ENCODE data around the gene FLYWCH2.

The FLYWCH2 gene

DNA sequence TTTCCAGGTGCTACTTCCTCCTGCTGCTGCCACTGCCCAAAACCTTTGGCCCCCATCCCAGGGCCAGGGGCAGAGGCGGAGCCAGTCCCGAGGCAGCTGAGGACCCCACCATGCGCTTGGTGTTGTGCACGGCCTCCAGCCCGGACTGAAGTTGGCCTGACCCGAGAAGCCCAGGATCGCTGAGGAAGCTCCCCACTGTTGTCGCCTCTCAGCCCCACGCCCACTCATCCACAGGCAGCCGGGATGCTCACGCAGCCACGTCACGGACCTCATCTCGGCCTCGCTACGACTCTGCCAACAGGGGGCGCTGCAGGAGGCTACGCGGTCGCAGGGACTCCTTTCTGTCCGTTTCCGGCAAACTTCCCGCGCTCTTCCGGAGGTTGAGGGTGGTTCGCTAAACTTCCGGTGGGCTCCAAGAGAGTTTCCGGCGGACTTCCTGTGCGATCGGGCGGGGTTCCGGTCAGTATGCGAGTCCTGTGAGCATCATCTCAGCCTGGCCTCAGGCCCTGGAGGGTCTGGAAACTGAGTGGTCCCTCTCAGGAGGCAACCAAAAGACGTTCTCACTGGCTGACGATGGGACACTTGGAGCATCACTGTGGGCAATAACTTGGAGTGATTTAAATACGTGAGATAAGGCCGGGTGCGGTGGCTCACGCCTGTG, 40.5 kb upstream of the FLYWCH2 start:
- Histone ChIP-seq H3K9ac (ENCODE audit: low read depth, low read length) (no peak overlapping the region), H3K9me3 (ENCODE audit: insufficient read depth, low read depth, low read length) (no peaks in the 10 kb centered on the region), H3K27me3 (ENCODE audit: insufficient read depth, low read length) (peaks cover 12% of the 10 kb centered on the region; the same call in 1 of the 2 replicates), H3K4me3 (ENCODE audit: low read length) (no peak overlapping the region), H3K4me1 (ENCODE audit: insufficient read depth, low read length) (no peaks in the 10 kb centered on the region; the same call in 1 of the 2 replicates), H3K36me3 (ENCODE audit: insufficient read depth, low read depth, low read length) (no peaks in the 10 kb centered on the region), H3K27ac (ENCODE audit: low read length) (no peak overlapping the region)

DNA sequence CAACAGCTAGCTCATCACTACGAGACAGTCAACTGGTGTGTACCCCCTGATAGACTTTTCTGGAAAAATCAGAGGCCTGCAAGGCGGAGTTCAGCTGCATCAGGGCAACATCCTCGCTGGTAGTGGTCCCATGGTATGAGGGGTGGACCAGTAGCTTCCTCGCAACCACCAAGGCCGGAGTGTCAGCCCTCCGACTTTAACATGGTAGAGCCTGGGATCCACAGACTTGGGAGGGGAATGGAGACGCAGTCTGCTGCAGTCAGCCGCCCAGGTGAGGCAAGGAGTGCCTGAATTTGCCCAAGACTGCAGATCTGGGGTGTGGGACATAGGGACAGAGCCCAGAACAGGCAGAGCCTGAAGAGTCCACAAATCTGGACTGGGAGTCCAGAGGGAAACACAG, 39.5 kb upstream of the FLYWCH2 start:
- Histone ChIP-seq H3K27me3 (ENCODE audit: insufficient read depth, low read length) (peaks cover 6% of the 10 kb centered on the region; the same call in 1 of the 2 replicates), H3K9me3 (ENCODE audit: insufficient read depth, low read depth, low read length) (no peaks in the 10 kb centered on the region), H3K9ac (ENCODE audit: low read depth, low read length) (no peak overlapping the region), H3K36me3 (ENCODE audit: insufficient read depth, low read depth, low read length) (no peaks in the 10 kb centered on the region), H3K4me1 (ENCODE audit: insufficient read depth, low read length) (no peaks in the 10 kb centered on the region; the same call in 1 of the 2 replicates), H3K27ac (ENCODE audit: low read length) (no peak overlapping the region), H3K4me3 (ENCODE audit: low read length) (no peak overlapping the region)

DNA sequence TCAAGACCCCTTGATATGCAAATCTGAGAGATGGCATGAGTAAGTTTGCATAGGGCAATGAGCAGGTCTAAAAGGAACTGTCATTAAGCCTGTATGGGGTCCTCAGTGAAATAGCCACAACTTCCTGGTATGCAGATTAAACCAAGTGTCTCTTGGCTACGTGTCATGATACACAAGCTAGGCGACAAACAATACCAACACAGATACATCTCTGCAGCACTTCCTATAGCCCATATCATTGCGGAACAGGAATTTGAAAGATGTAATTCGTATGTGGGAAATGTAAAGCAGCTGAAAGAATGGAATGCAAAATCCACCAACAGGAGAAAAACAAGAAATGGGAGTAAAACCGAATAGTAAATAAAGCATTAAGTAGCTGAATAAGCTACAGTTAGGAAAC, 37.9 kb upstream of the FLYWCH2 start:
- H3K27me3 ChIP-seq (ENCODE audit: insufficient read depth, low read length), result peaks cover 13% of the 10 kb centered on the region

DNA sequence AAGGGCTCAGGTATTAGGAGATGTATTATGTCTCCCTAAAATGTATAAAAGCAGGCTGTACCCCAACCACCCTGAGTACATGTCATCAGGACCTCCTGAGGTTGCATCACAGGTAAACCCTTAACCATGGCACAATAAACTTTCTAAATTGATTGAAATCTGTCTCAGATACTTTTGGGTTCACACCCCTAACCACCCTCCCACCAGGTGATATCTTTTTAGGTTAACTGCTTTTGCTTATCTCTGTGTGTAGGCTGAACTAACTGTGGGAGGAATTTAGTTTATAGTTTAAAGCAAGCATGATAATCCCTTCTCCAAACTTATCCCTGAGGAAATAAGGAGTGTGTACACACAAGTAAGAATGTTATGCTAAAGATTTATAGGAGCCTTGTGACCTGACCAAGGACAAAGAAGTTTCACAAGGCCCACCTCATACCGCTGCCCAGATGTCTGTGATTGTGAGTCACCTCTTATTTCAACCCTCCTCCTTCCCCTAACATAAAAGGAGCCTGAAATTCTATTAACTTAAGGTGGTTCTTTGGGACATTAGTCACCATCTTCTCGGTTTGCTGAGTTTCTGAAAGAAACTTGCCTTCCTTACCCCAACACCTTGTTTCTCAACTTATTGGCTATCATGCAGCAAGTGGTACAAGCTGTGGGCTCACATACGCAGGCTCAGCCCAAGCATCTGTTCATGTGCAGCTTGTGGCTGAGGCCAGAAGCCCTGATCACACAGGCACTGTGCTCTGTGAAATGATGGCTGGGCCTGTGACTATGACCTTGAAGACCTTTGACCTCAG, 36.3 kb upstream of the FLYWCH2 start:
- H3K27me3 ChIP-seq (ENCODE audit: insufficient read depth, low read length), result peaks cover 13% of the 10 kb centered on the region
- H3K36me3 ChIP-seq (ENCODE audit: insufficient read depth, low read depth, low read length), result no peaks in the 10 kb centered on the region
- H3K4me1 ChIP-seq (ENCODE audit: insufficient read depth, low read length), result no peaks in the 10 kb centered on the region; the same call in 1 of the 2 replicates
- H3K4me3 ChIP-seq (ENCODE audit: low read length), result no peak overlapping the region
- no peak overlapping the region for H3K9ac ChIP-seq (ENCODE audit: low read depth, low read length)
- no peak overlapping the region for H3K27ac ChIP-seq (ENCODE audit: low read length)
- H3K9me3 ChIP-seq (ENCODE audit: insufficient read depth, low read depth, low read length), result no peaks in the 10 kb centered on the region

More for the DNA sequence above, 37.9 kb upstream of the FLYWCH2 start:
- no peaks in the 10 kb centered on the region; the same call in 1 of the 2 replicates for H3K4me1 ChIP-seq (ENCODE audit: insufficient read depth, low read length)
- H3K9ac ChIP-seq (ENCODE audit: low read depth, low read length), result no peak overlapping the region
- no peak overlapping the region for H3K27ac ChIP-seq (ENCODE audit: low read length)
- no peak overlapping the region for H3K4me3 ChIP-seq (ENCODE audit: low read length)
- no peaks in the 10 kb centered on the region for H3K9me3 ChIP-seq (ENCODE audit: insufficient read depth, low read depth, low read length)
- no peaks in the 10 kb centered on the region for H3K36me3 ChIP-seq (ENCODE audit: insufficient read depth, low read depth, low read length)

DNA sequence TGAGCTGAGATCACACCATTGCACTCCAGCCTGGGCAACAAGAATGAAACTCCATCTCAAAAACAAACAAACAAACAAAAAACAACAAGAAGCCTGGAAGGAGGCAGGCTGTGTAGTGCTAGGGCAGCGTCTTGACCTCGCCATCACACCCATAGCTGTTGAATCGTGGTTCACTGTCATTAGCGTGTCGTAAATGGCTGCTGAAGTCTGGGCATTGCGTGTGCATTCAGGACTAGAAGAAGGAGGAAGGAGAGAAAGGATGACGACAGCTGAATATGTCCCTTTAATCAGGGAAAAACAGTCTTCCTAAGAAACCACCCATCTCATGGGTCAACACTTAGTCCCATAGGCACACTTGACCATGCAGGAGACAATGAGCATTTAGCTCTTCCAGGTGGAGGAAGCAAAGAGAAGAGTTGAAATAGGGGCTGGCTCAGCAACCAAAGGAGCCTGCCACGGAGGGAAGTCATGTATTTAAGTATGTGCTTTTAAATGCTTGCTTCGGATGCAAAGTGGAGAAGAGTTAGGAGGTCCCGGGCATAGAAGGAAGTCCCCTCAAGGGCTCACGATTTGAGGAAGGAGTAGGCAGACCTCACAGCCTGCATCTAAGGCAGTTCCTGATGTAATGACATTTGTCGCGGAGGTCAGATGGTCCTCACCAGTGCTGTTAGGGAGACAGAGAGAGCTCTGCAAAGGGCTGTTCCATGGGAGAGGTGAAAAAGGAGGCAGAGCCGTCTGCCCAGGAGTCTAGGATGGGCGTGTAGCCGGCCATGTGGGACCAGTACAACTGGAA, 33.9 kb upstream of the FLYWCH2 start:
- no peak overlapping the region for H3K9ac ChIP-seq (ENCODE audit: low read depth, low read length)
- H3K27ac ChIP-seq (ENCODE audit: low read length), result no peak overlapping the region
- no peak overlapping the region for H3K4me3 ChIP-seq (ENCODE audit: low read length)
- H3K27me3 ChIP-seq (ENCODE audit: insufficient read depth, low read length), result peaks cover 10% of the 10 kb centered on the region
- H3K4me1 ChIP-seq (ENCODE audit: insufficient read depth, low read length), result no peaks in the 10 kb centered on the region; the same call in 1 of the 2 replicates
- H3K9me3 ChIP-seq (ENCODE audit: insufficient read depth, low read depth, low read length), result peaks cover 6% of the 10 kb centered on the region; the same call in 1 of the 2 replicates
- H3K36me3 ChIP-seq (ENCODE audit: insufficient read depth, low read depth, low read length), result no peaks in the 10 kb centered on the region

DNA sequence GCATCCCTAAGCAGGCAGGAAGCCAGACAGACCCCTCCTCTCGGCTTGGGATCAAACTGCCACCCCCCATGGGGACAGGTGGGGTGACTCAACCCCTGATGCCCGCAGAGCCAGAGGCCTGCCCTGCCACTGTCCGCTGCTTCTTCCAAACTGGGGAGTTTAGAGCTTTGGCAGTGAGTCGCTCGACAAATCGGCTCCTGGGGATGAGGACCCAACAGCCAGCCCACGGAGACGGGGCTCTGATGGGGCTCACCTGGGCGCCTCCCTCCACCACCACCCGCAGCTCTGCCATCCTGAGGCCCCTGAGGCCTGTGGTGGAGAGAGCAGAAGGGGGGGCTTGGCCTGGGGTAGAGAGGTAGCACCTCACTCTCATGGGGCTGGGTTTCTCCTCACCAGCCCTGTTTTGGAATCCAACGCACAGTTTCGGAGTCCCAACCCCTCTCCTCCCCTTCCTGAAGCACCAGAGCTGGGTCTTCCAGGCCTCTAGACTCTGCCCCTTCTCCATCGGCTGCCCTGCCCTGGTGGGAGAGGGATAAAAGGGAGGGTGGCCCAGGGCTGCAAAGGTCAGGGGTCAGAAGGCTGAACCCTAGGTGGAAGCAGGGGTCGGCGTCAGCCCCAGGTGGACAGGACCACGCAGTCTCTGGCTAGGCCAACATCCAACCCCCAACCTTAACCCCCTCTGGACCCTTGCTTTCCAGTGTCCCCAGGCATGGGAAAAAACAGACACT, 30.8 kb upstream of the FLYWCH2 start:
- H3K4me1 ChIP-seq (ENCODE audit: insufficient read depth, low read length), result no peaks in the 10 kb centered on the region
- H3K4me3 ChIP-seq (ENCODE audit: low read length), result no peak overlapping the region
- no peak overlapping the region for H3K9ac ChIP-seq (ENCODE audit: low read depth, low read length)
- peaks cover 14% of the 10 kb centered on the region for H3K27me3 ChIP-seq (ENCODE audit: insufficient read depth, low read length)
- peaks cover 11% of the 10 kb centered on the region for H3K9me3 ChIP-seq (ENCODE audit: insufficient read depth, low read depth, low read length)
- H3K27ac ChIP-seq (ENCODE audit: low read length), result no peak overlapping the region
- H3K36me3 ChIP-seq (ENCODE audit: insufficient read depth, low read depth, low read length), result no peaks in the 10 kb centered on the region

DNA sequence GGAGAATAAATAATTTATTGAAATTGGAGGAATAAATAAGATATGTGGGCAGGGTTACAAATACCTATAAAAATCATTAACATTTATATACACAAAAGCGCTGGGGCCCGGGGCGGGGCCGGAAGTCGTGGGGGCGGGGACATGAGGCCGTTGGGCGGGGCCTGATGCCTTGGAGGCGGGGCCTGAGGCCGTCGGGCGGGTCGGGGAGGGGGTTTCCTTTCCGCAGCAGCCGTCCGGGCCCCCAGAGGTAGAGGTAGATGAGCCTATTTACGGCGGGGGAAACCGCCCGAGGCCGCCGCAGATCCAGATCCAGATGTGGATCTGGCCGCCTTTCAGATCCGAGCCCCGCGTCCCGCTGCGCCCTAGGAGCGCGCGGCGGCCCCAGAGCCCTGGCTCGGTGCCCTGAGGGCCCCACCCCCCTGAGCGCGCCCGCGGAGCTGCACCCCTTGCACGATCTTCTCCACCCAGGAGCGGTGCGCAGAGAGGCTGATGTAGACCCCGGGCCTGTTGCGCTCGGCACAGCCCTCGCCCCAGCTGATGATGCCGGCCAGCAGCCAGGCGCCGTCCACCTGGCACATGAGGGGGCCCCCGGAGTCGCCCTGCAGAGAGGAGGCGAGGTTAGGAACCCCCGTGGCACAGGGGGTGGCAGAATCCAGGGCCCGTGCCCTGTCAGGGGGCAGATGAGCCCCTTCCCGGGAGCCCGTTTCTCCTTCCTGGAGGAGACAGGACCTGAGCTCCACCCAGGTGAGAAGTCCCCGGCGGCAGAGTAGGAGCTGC, 30.1 kb upstream of the FLYWCH2 start:
- Histone ChIP-seq H3K9ac (ENCODE audit: low read depth, low read length) (no peak overlapping the region), H3K27me3 (ENCODE audit: insufficient read depth, low read length) (peaks cover 22% of the 10 kb centered on the region), H3K36me3 (ENCODE audit: insufficient read depth, low read depth, low read length) (no peaks in the 10 kb centered on the region), H3K9me3 (ENCODE audit: insufficient read depth, low read depth, low read length) (peaks cover 11% of the 10 kb centered on the region), H3K27ac (ENCODE audit: low read length) (no peak overlapping the region), H3K4me3 (ENCODE audit: low read length) (no peak overlapping the region), H3K4me1 (ENCODE audit: insufficient read depth, low read length) (no peaks in the 10 kb centered on the region)

DNA sequence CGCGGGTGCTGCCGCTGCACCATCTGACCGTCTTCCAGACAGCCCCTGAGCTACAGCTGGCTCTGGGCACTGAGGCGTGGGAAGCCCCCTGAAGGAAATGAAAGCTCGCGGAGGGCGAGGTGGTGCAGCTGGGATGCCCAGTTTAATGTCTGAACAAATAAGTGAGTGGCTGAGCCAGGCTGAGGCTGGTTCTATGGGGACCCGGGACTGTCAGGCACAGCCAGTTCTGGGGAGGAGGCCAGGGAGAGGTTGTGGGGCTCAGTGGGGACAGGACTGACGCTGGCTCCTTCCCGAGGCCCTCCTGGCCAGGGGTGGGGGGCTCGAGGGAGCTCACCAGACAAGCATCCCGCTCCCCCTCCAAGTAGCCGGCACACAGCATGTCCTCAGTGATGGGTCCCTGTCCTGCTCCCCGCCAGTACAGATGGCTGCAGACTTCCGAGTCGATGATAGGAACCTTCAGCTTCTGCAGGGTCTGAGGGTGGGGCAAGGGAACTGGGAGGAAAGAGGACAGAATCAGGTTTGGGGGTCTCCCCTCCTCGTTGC, 29.4 kb upstream of the FLYWCH2 start:
- Histone ChIP-seq H3K4me1 (ENCODE audit: insufficient read depth, low read length) (no peaks in the 10 kb centered on the region), H3K36me3 (ENCODE audit: insufficient read depth, low read depth, low read length) (no peaks in the 10 kb centered on the region), H3K27ac (ENCODE audit: low read length) (no peak overlapping the region), H3K27me3 (ENCODE audit: insufficient read depth, low read length) (peaks cover 28% of the 10 kb centered on the region), H3K9me3 (ENCODE audit: insufficient read depth, low read depth, low read length) (peaks cover 11% of the 10 kb centered on the region), H3K9ac (ENCODE audit: low read depth, low read length) (no peak overlapping the region), H3K4me3 (ENCODE audit: low read length) (no peak overlapping the region)

DNA sequence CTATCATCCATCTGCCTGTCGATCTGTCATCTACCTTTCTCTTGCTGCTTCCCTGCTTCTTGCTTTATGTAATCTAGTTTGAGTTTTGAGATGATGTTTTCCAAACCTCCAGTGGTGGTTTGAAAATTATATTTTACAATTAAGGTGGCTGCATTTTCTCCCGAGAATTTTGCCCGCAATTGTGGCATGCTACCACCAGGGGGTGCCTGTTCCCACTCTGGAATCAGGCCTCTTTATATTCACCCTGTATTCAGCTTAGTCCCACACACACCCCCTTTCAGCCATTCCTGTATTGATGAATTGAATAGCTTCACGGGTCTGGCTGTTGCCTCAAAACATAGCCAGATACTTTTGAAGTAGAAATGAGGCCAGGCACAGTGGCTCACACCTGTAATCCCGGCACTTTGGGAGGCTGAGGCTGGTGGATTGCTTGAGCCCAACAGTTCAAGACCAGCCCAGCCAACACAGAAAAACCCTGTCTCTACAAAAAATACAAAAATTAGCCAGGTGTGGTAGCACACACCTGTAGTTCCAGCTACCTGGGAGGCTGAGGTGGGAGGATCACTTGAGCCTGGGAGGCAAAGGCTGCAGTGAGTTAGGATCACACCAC, 28.2 kb upstream of the FLYWCH2 start:
- H3K4me3 ChIP-seq (ENCODE audit: low read length), result no peak overlapping the region
- H3K36me3 ChIP-seq (ENCODE audit: insufficient read depth, low read depth, low read length), result no peaks in the 10 kb centered on the region
- H3K27me3 ChIP-seq (ENCODE audit: insufficient read depth, low read length), result peaks cover 29% of the 10 kb centered on the region
- H3K9me3 ChIP-seq (ENCODE audit: insufficient read depth, low read depth, low read length), result peaks cover 11% of the 10 kb centered on the region
- H3K27ac ChIP-seq (ENCODE audit: low read length), result no peak overlapping the region
- no peak overlapping the region for H3K9ac ChIP-seq (ENCODE audit: low read depth, low read length)
- H3K4me1 ChIP-seq (ENCODE audit: insufficient read depth, low read length), result no peaks in the 10 kb centered on the region

DNA sequence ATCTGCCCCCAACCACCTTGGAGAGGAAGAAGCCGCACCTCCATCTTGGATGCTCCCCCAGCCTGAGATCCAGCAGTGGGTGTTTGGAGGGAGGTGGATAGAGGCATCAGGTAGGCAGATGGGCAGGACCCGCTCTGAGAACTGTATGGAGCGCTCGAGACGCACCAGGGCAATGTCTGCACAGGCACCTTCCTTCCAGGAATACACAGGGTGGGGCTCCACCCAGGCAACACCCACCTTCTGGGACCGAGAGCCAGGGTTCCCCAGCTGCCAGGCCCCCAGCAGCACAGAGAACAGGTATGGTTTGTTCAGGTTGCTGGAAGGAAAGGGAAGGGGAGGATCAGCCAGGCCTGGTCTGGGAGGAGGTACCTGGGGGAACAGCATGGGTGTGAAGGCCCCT, 27.5 kb upstream of the FLYWCH2 start:
- H3K9ac ChIP-seq (ENCODE audit: low read depth, low read length), result no peak overlapping the region
- no peaks in the 10 kb centered on the region for H3K4me1 ChIP-seq (ENCODE audit: insufficient read depth, low read length)
- H3K9me3 ChIP-seq (ENCODE audit: insufficient read depth, low read depth, low read length), result peaks cover 11% of the 10 kb centered on the region
- no peak overlapping the region for H3K27ac ChIP-seq (ENCODE audit: low read length)
- no peaks in the 10 kb centered on the region for H3K36me3 ChIP-seq (ENCODE audit: insufficient read depth, low read depth, low read length)
- peaks cover 33% of the 10 kb centered on the region for H3K27me3 ChIP-seq (ENCODE audit: insufficient read depth, low read length)
- no peak overlapping the region for H3K4me3 ChIP-seq (ENCODE audit: low read length)

All from iPS-20b (cell line).